ENCODE results near the gene CCDC126.
"Not testable (repeated sequence)": the region's sequence is repeated elsewhere in the genome, so short reads cannot be mapped to it uniquely, and the experiment has no call there.

The CCDC126 gene, protein sequence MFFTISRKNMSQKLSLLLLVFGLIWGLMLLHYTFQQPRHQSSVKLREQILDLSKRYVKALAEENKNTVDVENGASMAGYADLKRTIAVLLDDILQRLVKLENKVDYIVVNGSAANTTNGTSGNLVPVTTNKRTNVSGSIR

GRCh38 chr7:23597094-23598091, at the start of gene CCDC126:
Gene CCDC126, plus strand, starts transcription at chr7:23597382. Its CDS starts 13,934 bp downstream, at chr7:23611316.
- DNase-seq = peak; percentile 76

DNA sequence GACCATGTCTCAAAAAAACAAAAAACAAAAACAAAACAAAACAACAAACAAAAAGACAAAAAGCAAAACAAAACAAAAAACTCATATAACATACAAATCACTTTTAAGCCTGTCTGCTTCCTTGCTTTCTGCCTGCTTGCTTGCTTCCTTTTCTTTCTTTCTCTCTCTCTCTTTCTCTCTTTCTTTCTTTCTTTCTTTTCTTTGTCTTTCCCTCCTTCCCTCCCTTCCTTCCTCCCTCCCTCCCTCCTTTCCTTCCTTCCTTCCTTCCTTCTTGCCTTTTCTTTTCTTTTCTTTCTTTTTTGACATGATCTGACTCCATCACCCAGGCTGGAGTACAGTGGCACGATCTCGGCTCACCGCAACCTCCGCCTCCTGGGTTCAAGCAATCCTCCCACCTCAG, 49.5 kb upstream of the CCDC126 start:
- DNase-seq = no peak

DNA sequence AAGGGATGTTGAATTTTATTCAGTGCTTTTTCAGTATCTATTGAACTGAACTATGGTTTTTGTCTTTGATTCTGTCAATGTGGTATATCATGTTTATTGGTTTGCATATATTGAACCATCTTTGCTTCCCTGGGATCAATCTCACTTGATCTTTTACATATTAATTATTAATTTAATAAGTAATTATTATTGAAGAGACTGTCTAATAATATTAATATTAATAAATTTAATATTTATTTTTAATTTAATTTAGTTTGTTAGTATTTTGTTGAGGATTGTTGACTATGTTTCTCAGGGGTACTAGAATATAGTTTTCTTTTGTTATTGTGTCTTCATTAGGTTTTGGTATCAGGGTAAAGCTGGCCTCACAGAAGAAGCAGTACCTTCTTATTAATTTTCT, 38.9 kb upstream of the CCDC126 start:
- DNase-seq = no peak

GRCh38 chr7:23570592-23571200, 26.5 kb upstream of the CCDC126 start:
- DNase-seq = peak; percentile 39

- not testable (repeated sequence) for DNase-seq
Observed at GRCh38 chr7:23581975-23582374, 15.2 kb upstream of the CCDC126 start.

DNA sequence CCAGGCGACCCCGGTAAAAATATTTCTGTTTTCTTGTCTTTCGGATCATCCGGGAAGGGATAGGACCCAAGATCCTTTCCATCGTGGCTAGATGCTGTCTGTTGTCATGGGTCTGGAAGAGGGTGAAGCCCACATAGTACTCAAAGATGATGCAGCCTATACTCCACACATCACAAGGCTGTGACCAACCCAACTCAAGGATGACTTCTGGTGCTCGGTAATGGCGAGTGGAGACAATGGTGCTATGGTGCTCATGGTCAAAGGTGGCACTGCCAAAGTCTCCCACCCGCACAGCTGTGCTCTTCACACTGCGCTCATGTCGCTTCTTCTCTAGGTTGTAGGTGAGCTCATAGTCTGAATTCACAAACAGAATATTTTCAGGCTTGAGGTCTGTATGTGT, 11.9 kb upstream of the CCDC126 start:
- DNase-seq = not testable (repeated sequence)

- DNase-seq = no peak
Observed at GRCh38 chr7:23586159-23586558, 11.0 kb upstream of the CCDC126 start.

- no peak for DNase-seq
Observed at GRCh38 chr7:23590529-23590928, 6.7 kb upstream of the CCDC126 start.

GRCh38 chr7:23593706-23594105, 3.5 kb upstream of the CCDC126 start:
- DNase-seq = no peak

- no peak for DNase-seq
Observed at GRCh38 chr7:23594879-23595604, 2.1 kb upstream of the CCDC126 start.

GRCh38 chr7:23598296-23598695, 1.1 kb downstream of the CCDC126 start:
- no peak for DNase-seq

DNA sequence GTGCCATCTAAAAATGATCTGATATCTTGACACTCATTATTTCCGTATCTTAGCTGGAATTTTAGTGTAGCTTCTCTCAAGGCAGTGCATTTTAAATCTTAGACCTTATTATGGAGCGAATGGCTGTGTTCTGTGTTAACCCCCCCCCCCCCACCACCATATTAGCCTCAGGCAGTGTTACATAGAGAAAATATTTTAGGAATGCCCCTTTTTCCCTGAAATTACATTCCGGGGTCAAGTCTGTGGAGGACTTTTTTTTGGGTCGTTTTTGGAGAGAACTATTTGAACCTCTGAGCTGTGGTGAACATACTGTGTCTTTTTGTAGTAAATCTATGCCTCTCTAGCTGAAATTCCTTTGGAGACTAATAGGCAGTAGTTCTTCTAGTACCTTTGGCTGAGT, 3.1 kb downstream of the CCDC126 start:
- no peak for DNase-seq

DNA sequence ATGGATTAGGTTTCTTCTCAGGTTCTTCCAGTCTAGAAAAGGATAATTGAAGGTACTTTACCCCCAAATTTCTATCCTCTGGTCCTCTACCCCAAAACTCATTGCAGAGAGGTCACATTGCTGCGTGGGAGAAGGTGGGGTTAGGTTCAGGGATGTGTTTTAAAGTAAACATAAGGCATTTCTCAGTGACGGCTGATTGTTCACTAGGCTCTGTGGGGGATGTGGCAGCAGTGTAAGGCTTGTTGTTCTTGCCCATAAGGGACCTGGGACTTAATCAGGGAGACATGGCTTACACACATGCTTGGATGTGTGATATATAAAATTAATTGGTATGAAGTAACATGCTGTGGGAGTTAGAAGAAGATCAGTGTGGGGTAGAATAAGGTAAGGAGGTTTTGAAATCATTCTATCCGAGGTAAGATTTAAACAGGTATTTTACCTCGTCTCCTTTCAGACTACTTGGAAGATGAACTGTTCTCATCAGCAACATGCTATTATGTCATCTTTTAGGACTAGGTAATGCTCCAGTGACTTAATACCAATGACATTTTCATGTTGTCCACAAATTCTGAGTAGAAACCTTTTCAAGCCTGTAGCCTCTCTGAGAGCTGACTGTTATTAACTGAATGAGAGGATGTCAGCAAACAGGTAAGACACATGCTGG, 6.6 kb downstream of the CCDC126 start:
- no peak for DNase-seq

DNA sequence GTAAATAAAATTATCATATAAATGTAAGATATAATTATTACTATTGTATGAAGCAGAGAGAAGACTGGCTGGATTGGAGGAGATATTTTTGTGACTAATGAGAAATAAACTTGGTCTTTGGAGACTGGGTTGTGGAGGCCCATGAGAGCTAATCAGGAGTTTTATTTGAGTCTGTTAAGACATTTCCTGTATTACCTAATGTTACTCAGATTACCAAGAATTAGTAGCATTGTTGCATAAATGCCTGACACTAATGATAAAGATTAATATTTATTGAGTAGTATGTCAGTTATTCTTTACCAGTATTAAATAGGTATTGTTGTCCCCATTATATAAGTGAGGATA, 7.1 kb downstream of the CCDC126 start:
- no peak for DNase-seq

- DNase-seq = no peak
Observed at GRCh38 chr7:23607130-23607529, 9.9 kb downstream of the CCDC126 start.

GRCh38 chr7:23607866-23608265, 10.7 kb downstream of the CCDC126 start:
- no peak for DNase-seq

DNA sequence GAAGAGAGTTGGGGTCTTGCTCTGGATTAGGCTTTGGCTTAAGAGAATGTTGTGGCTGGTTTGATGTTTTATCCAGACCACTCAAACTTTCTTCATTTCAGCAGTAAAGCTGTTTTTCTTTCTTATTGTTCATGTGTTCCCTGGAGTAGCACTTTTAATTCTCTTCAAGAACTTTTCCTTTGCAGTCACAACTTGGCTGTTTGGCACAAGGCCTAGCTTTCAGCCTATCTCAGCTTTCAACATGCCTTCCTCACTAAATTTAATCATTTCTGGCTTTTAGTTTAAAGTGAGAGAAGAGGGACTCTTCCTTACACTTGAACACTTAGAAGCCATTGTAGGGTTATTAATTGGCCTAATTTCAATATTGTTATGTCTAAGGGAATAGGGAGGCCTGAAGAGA, 18.1 kb downstream of the CCDC126 start:
- DNase-seq = no peak

DNA sequence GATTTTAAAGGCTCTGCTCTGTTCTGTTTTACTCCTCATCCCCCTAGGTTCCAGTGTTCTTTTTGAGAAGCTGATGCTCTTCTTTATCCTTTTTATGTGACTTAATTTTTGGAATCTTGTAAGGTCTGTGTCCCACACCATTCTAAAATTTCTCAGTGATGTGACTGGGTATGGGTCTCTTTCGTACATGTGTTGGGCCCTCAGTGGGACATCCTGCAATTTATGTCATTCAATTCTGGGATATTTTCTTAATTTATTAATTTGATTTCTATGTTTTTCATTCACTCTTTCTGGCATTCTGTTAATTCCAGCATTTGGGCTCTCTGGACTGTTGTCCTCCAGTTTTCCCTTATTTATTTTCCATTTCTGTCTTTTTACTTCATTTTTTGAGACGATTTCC, 19.4 kb downstream of the CCDC126 start:
- DNase-seq = no peak

- DNase-seq = no peak
Observed at GRCh38 chr7:23617482-23617881, 20.3 kb downstream of the CCDC126 start.

DNA sequence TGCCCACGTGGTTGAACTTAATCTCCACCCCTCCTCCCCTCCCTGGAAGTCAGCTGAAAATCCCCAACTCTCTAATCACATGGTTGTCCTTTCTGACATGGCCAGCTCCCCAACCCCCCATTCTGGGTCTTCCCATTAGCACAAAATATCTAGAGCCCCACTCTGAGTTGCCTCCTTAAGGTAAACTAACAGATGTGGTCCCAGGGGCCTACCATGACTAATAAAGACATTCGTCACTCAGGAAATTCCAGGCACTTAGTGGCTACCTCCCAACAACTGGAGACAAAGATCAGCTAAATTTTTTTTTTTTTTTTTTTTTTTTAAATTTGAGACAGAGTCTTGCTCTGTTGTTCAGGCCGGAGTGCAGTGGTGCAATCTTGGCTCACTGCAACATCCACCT, 21.1 kb downstream of the CCDC126 start:
- DNase-seq = no peak

- DNase-seq = no peak
Observed at GRCh38 chr7:23619141-23619540, 22.0 kb downstream of the CCDC126 start.

DNA sequence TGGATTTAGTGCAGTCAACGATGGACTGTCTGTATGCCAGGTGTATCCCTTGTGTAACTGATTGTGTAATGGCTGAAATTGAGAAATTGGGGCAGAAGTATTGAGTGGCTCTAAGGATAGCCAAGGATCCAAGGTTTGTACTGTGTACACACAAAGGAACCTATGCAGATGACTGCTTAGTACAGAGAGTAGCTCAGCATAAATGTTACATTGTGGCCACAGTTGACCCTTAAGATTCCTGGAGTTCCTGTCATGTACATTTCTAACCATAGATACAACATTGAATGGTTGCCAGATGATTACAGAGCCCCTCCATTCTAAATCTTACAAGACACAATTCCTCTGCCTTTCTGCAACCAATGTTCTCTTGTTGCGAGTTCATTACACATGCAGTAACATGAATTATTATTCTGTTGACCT, 25.3 kb downstream of the CCDC126 start:
- DNase-seq = no peak

GRCh38 chr7:23628370-23628769, 31.2 kb downstream of the CCDC126 start:
- no peak for DNase-seq

All from NCI-H1417 treated with DMSO at 0.1 percent for 48 hours (cell line).